HL-60/S4 treated with retinoic acid at 250 ng/mL for 4 days and 3 days (cell line): ENCODE data around the gene FLNA.
"Not testable (repeated sequence)": the region's sequence is repeated elsewhere in the genome, so short reads cannot be mapped to it uniquely, and the experiment has no call there.

Experiments used
- in situ Hi-C: fragments of 300-500 bp; cut with MboI; formaldehyde crosslinking; loops from 2 replicates; pipeline ENCODE4 v1.7.0; 2022; ENCODE audit warnings: low sequenced_read_pairs

FLNA gene

DNA sequence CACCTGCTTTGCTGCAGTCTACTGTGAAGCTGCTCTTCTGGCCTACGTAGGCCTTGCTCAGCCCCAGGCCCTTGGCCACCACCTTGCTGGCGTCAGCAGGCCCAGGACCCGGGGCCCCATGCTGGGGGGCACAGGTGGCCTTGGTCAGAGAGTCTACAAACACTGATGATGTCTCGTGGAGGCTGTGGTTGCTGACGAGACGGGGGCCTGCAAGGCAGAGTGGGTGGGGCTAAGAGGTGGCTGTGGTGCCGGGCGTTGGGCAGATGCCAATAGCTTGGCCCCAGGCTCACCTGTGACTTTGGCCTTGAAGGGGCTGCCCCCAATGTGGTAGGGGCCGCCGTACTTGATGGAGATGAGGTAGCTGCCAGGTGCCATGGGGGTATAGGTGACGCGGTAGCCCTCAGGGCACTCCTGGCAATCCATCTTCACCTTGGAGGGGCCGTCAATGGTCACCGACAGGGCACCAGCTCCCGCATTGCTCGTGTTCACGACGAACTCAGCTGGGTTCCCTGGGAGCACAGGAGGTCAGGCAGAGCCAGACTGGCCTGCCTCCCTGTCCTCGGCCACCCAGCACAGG, 25.0 kb downstream of the FLNA start:
- in situ Hi-C loops = no loop called here

DNA sequence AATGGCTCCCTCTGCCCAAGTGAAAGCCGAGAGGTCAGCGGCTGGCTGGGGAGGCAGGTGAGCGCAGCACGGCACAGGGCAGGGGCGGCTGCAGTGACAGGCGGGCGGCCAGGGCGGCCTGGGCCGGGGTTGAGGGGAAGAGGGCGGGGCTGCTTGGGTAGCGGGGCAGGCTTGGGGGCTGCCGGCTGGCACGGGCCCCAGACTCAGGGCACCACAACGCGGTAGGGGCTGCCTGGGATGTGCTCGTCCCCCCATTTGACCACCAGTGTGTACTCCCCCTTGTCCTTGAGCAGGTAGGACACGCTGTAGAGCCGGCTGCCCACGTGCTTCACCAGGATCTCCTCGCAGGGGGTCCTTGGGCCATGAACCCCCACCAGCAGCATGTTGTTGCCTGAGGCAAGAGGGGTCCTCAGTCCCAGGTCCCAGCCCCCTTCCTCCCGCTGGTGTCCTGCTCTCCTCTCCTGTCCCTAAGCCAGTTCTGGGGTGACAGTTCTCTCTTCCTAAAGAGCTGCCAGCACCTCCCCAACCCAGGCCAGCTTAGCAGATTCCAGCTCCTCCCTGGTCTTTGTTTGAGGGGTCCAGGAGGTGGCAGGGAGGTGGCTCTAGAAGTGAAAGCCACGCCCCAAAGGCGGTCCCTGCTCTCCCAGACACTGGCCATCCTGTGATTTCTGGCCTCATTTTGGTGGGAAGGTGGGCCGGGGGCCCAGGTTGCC, 25.6 kb downstream of the FLNA start:
- in situ Hi-C loops = no loop called here

DNA sequence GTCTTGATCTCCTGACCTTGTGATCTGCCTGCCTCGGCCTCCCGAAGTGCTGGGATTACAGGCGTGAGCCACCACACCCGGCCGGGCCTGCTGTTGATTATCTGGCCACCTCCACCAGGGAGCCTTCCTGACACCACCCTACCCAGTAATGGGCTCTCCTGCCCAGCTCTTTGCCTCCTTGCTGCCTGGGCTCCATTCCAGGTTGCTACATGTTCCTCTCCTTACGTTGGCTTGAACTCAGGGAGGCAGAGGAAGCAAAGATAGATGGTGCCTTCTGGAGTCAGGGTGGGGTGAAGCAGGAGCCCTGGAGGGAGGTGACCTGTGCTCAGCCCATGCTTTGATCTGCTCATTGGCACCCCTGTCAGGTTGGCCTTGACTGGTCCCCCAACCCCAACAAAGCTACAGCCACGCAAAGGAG, 26.3 kb downstream of the FLNA start:
- in situ Hi-C loops = no loop called here

DNA sequence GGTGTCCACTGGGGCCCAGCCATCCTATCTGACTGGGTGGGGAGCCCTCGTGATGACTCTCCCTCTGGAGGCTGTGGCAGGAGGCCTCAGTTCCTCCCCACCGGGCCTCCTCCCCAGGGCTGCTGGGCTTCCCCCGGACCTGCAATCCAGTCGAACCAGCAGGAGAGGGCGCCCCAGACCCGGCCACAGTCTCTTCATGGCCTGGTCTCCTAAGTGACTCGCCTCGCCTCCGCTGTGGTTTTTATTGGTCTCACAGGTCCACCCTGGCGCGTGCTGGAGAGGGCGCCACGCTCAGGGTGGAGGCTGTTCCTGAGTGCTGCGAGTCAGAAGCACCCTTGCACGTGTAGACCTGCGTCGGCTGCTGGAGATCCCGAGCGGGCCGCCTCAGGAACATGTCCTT, 30.8 kb downstream of the FLNA start:
- in situ Hi-C loops = not testable (repeated sequence)

DNA sequence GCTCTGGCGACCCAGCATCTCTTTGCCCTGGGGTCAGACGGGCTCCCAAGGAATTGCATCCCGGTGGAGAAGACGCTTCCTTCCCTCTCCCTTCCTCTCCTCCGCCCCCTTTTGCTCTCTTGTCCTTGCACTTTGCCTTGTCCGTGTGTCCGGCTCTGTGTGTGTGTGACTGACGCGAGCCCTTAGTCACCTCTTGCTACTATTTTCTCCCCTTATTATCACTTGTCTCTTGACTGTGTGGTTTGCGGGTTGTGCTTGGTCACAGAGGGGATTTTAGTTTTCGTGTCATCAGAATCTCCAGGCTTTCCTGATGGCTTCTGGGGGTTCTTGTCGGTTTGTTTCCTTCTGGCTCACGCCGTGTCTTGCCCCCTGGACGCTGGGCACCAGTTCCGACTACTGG, 31.4 kb downstream of the FLNA start:
- in situ Hi-C loops = not testable (repeated sequence)

DNA sequence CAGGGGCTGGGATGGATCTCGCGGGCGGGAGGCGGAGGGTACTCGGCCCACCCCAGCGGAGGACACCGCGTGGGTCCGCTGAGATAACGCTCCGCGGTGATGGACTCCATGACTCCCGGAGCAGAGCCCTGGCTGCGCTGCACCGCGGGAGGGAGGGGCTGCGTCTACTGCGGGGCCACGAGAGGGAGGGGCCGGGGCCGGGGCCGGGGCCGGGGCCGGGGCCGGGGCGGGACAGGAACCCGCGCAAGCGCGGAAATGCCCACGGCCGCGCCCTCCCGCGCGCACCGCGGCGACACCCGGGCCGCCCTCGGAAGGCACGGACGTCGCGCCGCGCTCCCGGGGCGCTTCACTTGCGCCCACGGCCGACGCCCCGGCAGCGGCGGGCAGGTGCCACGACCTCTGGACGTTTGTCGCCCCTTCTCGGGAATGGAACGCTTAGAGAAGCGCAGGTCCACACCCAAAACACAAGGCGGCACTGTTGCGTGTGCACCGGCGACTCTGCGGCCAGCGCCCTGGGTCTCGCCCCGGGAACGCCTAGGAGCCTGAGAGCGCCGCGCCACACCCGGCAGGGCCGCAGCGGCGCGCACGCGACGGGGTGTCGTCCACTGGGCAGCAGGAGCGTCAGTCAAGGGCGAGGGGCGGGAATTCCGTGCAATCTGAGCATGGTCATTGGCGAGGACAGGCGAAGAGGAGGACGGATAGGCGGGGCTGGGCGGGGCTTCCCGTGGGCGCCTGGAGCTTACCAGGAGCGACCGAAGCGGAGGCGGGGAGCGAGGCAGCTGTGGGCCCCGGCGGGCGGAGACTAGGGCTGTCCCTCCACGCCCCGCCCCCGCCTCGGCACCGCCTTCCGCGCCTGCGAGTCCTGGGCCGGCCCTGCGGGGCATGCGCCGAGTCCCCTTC, 32.8 kb downstream of the FLNA start:
- in situ Hi-C loops = not testable (repeated sequence)

DNA sequence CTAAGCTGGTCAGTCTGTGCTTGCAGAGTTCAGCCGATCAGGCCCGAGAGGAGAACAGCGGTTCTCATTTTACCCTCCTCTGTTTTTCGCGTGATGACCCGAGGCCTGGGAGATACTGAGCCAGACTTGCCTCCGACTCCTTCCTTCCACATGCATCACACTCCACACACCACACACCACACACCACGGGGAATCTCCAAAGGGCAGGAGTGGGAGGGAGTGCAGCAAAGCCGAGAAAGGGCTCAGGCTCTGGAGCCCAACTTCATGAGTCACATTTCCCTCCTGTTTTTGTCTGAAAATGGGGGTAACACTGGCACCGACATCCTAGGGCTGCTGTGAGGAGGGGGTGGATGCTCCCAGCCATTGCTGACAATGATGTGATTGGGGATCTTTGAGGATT, 39.9 kb downstream of the FLNA start:
- in situ Hi-C loops = no loop called here

DNA sequence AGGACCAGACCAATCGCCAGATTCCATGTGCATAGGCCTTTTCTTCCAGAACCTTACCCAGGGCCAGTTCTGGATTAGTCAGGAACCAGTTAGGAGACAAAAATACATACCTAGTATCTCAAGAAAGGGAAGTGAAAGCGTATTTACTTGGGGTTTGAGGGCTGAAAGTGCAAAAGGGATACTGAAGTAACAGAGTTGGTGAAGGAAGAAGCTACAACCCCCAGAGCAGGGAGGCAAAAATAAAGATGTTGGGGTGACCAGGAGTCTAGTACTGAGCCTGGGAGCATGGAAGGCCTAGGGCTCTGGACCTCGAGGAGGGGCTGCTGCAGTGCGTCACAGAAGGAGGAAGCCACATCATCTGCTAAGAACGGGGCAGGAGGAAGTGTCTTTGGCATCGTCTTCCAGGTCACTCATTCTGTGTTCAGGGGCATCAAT, 40.6 kb downstream of the FLNA start:
- in situ Hi-C loops = no loop called here

DNA sequence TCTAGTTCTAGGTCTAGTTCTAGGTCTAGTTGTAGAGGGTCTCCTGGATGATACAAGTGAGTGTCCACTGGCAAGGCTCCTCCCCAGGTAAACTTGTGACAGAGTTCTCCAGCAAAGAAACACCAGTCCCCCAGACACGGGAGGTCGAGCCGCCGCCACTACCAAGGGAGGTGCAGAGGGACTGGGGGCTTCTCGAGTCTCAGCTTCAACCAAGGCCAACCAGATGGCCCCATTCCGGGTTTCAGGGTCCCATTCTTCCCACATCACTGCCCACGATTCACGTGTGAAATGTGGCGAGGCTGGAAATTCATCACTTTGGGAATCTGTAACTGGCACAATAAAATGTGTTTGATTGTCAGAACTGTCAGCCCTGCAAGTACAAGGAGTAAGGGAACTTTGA, 41.3 kb downstream of the FLNA start:
- in situ Hi-C loops = no loop called here

DNA sequence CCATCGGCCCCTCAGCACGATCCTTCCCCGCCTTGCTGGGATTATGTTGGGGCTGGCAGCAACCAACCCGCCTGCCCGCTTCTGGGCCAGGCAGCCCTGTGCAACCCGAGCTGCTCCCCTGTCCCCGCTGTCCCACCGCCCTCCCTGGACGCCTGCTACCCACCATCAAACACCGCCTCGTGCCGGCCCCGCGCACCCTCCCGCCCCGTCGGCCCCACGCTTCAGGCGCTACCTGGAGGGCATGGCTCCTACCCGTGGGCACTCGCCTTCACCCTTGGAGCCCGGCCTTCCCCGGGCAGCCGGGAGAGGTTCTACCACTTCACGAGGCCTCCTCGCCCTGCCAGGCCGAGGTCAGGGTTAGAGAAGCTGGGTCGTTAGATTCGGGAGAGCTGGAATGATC, 41.9 kb downstream of the FLNA start:
- in situ Hi-C loops = no loop called here

DNA sequence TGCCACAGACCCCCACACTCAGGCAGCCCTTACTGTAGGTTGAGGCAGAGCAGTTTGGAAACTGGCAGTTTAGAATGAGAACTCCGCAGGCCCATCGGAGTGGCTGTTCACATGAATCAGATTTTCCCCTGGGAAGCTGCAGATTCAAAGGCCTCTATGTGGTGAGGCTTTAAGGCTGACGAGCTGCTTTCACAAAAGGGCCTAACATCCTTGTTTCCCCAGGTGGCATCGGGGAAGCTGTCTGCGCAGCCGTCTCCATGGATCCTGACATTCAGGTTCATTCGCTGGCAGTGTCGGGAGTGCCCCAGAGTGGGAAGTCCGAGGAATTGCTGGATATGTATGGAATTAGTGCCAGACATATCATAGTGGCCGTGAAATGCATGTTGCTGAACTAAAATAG, 45.1 kb downstream of the FLNA start:
- in situ Hi-C loops = no loop called here

DNA sequence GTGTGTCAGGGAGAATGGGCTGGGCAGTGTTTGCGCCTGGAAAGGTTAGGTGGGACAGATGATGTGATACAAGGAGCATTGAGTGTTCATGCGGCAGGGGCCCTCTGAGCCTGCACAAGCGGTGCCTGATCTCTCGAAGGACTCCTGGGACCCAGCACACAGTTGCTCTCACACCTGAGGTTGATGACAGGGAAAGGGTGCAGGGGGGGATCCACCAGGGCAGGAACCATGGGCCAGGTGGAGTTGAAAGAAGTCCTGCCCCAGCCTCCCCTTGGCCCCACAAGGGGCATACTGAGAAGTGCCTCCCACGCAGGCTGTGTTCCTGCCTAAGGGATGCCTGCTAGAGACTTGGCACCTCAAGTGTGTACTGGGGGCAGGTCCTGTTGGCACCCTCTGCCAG, 45.8 kb downstream of the FLNA start:
- in situ Hi-C loops = no loop called here

DNA sequence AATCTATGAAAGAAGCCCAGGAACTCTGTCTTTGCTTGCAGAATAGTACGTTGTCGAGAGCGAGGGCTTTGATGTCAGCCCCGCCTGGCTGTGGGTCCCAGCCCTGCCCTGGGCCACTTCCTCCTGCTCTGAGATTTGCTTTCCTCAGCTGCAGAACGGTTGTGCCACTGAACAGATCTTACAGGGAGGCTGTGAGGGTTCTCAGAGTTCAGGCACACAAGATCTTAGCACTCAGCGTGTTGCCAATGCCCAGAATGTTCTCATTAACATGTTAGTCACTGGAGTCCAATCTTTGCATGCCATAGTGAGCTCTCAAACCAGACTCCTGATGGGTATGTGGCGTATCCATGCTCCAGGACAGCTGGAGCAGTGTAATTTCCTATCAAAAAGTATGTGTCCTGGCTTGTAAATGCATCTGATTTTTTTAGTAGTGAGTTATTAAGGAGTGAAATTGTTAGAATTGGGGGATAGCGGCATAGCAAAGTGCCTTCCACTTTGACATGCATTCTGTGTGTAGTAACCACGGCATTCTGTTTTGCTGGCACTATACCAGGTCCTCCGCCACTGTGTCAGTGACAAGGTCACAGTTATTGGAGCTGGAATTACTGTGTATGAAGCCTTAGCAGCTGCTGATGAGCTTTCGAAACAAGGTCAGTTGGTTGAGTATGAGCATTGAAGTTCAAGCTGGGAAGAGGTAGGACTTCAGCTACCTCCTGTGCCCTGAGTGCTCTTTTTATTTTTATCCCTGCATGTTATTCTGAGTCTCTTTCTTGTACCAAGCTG, 47.2 kb downstream of the FLNA start:
- in situ Hi-C loops = no loop called here

DNA sequence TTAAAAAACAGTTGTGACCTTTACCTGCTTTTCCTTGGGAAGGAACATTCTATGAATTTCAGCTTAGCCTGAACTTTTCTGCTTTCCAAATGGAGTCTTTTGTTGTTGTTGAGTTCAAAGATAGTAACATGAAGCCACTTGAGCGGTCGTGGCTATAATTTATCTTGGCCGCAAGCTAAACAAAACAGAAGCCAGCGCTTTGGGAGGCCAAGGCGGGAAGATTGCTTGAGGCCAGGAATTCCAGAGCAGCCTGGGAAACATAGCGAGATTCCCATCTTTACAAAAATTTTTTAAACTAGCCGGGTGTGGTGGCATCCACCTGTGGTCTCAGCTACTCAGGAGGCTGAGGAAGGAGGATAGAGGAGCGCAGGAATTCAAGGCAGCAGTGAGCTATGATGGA, 48.9 kb downstream of the FLNA start:
- in situ Hi-C loops = no loop called here

DNA sequence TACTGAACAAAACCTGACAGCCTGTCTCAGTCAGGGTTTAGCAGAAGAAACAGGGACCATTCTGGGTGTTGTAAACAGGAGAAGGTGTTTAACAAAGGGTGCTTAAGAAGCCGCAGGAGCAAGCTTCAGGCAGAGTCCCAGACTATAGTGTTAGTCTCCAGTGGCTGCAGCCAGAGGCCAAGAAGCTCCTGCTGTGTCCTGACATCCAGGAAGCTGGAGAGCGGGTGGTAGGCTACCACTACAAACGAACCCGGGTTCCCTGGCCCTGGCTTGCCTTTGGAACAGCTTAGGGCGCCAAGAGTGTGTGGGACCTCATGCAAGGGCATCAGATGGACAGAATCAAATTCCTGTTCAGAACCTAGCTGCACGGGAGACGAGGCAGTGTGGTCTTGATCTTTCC, 50.9 kb downstream of the FLNA start:
- in situ Hi-C loops = no loop called here

DNA sequence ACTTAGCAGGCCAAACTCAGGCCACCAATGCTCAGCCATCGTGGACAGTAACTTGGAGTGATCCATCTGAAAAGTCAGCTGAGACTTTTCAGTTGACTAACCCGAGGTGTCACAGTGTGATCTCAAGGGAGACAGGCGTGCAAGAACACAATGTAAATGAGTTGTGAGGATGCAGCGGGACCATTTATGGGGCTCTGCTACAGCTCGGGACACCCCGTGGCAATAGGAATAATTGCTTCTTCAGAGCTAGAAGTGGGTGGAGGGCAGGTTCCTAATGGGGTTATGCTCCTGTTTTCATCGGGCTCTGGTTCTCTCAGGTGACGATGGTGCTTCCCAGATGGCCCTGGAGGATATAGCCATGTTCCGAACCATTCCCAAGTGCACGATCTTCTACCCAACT, 51.5 kb downstream of the FLNA start:
- in situ Hi-C loops = no loop called here

DNA sequence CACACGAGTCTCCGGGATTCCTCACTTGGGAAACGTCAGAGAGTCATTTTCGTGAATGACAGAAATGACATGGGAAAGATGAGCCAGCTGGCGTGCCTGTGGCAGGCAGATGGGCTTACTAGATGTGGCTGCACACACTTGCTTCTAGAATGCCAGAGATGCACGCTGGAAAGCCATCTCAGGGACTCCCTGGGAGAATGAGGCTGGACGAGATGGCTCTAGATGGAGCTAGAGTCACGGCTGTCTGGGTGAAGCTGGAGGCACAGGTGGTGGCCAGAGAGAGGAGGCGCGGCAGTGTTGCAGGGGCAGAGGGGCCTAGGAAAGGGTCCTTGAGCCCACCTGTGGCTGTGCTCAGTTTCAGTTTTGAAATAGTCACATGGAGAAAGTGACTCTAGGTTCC, 52.8 kb downstream of the FLNA start:
- in situ Hi-C loops = no loop called here

DNA sequence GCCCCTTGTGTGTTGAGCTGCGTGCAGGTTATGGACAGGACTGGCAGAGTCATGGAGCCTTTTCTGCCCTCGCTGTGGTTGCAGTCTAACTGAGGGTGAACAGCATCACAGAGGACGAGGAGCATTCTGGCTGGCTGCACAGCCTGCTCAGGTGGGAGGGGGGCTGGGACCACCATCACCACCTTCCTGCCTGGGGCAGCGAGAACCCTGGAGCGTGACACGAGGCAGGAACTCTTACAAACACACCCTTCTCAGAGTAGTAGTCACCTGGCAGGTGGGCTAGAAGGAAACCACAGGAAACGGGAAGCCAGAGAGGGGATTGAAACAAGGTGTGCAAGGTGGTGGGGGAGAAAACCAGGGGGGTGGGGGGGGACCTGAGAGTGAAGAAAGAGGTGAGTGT, 53.3 kb downstream of the FLNA start:
- in situ Hi-C loops = no loop called here

DNA sequence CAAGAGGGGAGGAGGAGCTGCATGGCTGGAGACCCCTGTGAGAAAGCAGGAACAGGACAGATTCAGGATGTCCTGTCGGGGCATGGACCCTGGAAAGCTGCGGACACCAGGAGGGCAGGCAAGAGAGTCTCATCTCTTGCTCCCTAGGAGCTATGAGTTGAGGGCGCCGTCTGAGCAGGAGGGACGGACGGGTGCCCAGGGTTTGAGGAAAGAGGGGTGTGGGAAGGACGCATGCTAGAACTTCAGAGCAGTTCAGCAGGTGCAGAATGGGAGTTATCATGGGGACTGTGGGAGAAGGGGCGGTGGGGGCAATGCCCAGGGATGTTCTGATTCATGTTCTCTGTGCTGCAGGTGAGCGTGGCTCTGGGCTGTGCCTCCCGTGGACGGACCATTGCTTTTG, 54.0 kb downstream of the FLNA start:
- in situ Hi-C loops = no loop called here

DNA sequence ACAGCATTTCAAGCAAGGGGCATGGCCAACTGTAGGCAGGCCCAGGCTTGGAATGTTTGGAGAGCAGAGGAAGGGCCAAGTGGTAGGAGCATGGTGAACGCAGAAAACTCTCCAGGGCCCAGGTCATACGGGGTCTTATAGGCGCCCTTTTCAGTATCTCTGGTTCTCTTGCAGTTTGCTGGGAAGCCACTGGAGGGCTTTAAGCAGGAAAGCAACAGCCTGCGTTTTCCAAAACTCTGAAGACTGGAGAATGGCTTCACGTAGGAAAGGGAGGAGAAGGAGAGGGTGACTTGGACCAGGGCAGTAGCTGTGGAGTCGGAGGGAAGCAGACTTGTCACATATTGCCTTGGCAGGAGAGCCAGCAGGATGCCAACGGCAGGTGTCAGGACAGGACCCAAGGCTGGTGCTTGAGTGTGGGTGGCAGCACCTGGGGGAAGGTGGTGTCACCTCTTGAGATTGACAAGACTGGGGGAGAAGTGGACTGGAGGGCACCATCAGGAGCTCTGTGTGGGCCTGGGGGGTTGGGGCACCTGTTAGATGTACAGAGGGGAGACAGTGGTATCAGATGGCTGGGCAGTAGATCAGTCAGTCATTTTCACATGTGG, 56.9 kb downstream of the FLNA start:
- in situ Hi-C loops = no loop called here

DNA sequence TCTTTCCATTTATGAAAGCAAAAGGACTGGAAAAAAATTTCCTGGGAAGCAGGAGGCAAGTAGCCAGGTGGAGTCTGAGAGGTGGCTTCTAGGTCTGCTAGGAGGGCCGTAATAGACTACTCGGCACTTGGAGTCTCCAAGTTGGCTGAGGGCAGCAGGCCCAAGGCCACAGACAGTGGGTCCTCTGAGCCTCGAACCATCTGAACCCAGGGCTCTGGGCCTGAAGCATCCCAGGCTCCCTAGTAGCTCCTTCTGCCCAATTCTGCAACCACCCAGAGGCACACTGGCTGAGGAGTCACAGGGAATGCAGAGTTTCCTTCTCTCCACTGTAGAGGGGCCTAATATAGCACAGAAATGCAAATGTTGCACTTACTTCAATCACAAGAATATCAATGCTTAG, 59.0 kb downstream of the FLNA start:
- in situ Hi-C loops = no loop called here
